Anterior cingulate cortex (tissue), 58 donors: ENCODE results near the gene TEX2.

Experiments
- DNase-seq, 58 donors: peaks; one replicate each; lab custom pipeline; 2025; lab: John Stamatoyannopoulos, UW

Gene TEX2

DNA sequence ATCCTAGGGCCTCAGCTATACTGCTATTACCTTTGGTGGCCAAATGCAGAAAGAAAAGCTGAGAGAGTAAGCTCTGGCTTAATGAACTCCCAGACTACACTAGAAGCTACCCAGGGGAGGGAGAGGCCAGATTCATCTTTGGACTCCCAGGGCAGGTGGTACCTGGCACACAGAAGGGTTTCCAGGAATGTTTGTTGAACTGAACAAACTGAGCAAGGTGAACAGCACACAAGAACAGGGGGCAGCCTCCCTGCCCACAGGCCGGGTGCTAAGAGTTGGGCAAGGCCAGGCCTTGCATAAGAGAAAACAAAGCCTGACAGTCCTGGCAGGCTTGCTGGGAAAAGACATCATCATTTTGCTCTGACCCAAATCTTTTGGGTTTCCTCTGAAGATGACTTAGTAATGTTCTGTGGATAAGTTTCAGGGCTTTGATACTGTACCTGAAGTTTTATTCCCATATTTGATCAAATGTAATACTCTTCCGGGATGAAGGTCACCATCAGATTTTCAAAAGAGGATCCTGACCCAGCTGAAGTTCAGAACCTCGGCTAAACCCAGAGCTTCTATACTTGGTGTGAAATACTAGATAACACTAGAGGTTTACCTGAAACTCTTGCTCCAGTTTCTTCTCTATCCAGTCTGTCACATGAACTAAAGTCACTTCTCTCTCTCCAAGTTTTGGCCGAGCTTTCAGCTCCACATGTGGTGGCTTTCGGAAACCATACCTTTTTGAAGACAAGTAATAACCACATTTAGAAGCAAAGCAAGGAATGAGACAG lies 112.6 kb downstream of the TEX2 start:
- no peak for DNase-seq

DNA sequence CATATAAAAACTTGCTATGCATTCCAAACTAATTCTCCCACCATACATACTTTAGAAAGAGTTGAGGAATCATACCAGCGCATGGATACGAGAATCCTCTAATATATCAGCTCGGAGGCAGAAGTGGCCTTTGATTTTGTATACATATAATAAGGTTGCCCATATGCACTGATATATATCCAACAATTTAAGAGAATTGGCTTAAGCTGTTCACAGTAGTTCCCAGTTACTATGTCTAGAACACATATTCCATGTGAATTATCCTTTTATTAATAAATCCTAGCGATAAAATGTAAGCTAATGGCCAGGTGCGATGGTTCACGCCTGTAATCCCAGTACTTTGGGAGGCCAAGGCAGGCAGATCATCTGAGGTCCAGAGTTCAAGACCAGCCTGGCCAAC lies 113.9 kb downstream of the TEX2 start:
- no peak for DNase-seq

GRCh38 chr17:64148699-64149098 lies 114.4 kb downstream of the TEX2 start:
- DNase-seq: peak in 26 of 58 donors; percentile 6 to 45 (median 25)

DNA sequence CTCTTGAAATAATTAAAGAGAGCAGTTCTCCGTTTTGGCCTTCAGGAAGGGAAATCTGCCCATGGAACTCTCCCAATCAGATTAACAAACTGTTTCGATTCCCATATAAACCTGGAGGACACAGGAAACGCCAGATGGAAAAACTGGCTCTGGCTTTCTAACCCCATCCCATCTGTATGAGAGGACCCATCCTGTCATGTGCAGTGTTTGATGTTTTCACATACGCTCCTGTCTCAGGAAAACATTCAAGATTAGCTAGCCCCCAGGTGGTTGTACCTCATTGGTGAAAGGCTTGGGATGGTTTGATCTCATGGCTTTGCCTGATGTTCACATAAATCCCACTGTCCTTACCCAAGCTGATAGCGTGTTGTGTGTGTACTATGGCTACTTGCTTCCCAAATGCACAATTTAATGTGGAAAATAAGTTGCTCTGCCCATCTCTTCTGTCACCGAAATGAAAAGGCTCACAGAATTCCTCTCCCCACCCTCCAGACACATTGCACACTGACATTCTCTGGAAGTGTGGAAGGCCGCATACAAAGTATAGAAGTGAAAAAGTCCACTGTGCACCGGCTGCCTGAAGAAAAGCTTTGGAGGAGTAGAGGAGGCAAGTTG lies 114.9 kb downstream of the TEX2 start:
- no peak for DNase-seq

GRCh38 chr17:64147110-64148016 lies 115.7 kb downstream of the TEX2 start:
- no peak for DNase-seq

GRCh38 chr17:64146418-64147109 lies 116.5 kb downstream of the TEX2 start:
- peak in 49 of 58 donors; percentile 33 to 85 (median 58) for DNase-seq

DNA sequence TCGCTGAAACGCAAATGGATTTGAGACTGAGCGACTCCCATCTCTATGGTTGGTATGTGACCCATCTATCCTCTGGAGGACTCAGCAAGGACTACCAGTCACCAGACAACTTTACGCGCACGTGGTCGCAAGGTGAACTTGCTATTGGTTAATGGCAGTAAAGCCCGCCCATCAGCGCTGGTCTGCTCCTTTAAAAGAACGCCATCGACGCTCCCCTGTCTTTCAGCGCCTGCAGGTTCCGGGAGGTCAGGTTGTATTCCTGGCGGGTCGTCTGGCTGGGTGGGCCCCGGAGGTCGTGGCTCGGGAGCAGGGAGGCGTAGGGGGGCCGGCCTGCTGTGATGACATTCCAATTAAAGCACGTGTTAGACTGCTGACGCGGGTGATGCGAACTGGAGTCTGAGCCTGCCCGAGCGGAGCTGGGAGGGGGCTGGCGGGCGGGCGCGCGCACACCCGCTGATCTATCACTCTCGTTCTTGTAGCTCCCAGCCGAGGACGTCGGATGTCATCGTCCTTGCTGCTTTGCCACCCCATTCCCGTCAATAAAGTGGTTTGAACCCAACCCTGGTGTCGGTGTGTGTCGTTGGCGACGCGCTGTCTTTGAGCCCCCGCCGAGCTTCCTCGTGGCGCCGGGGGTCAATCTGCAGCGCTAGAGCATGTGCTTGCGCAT lies 117.2 kb downstream of the TEX2 start:
- peak; percentile 64 to 100 (median 97) for DNase-seq

GRCh38 chr17:64145375-64145750 lies 117.7 kb downstream of the TEX2 start:
- DNase-seq: no peak

DNA sequence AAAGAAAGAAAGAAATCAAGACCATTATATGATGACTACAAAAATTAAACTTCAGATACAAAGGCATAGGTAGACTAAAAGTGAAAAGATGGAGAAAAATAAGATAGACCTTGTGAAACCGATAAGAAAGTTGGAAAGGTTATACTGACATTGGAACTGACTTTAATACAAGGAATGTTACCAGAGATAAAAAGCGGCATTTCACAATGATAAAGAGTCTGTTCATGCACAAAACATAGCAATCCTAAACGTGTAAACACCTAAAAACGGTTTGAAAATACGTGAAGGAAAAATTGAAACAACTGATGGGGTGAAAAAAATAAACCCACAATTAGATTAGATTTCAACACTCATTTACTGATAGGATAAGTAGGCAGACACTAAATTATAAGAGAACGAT lies 123.5 kb downstream of the TEX2 start:
- no peak for DNase-seq

GRCh38 chr17:64138441-64138840 lies 124.6 kb downstream of the TEX2 start:
- no peak for DNase-seq

DNA sequence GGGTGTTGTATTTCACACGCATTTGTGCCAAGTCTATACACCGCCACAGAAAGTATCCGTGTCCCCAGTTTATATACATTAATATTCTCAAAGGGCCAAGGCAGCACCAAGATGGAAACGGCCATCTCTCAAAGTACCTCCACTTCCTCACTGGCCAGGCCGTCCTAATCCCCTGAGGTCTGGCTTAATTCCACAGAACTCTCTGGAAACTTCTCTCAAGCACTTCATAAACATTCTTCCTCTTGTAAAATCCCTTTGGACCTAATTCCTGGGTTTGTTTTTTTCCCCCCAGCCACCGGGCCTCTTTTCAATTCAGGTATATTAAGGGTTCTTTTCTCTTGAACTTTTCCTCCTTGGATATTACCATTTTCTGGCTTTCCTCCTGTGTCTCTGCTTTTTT lies 128.1 kb downstream of the TEX2 start:
- DNase-seq: no peak

GRCh38 chr17:64134216-64134970 lies 128.7 kb downstream of the TEX2 start:
- DNase-seq: no peak

DNA sequence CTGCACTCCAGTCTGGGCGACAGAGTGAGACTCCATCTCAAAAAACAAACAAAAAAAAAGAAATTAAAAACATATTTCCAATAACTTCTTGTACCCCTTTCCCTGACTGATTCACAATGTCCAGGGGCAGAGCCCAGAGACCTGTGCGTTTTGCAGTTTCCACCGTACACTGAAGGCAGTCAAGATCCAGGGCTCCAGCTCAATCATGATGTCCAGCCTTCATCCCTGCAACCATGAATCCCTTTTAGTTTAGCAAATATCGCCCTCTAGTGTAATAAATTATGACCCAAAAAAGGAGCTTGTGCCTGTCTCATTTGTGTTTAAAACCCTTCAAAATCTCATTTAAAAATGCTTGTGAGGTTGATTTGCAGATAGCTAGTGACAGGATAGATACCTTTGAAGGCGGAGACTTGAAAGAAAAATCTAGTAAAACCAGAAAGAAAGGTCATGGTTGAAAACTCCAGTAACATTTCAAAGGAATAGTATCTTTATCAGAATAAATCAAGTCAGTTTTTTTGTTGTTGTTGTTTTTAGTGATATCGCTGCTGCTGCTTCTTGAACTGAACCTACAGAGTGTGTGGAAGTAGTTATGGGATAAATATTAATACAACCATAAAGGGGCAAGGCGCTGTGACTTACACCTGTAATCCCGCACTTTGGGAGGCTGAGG lies 129.4 kb downstream of the TEX2 start:
- peak in 8 of 58 donors; percentile 4 to 65 (median 8) for DNase-seq

GRCh38 chr17:64131606-64132270 lies 131.3 kb downstream of the TEX2 start:
- no peak for DNase-seq

GRCh38 chr17:64130559-64131001 lies 132.5 kb downstream of the TEX2 start:
- peak in 9 of 58 donors; percentile 9 to 54 (median 39) for DNase-seq

- peak; percentile 45 to 97 (median 92) for DNase-seq
Measured at GRCh38 chr17:64129765-64130558, 133.1 kb downstream of the TEX2 start, which contains the start of gene ERN1. Gene ERN1, minus strand, starts transcription at chr17:64130144. Its CDS starts 115 bp downstream, at chr17:64130029.

DNA sequence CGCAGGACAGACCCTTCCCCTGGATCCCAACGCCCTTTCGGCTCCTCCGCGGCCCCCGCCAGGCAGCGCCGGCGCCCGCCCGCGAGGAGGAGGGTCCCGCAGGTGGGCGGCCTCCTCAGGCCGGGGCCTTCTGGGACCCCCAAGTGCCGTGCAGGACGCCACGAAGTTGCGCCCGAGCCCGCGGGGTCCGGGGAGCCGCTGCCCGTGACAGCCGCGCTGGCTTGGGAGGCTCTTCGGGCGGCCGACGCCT lies 133.6 kb downstream of the TEX2 start:
- peak in 1 of 58 donors; percentile 30 for DNase-seq
